RPMI8226 (cell line): ENCODE data around the gene CREG2.
"Not testable (repeated sequence)": the region's sequence is repeated elsewhere in the genome, so short reads cannot be mapped to it uniquely, and the experiment has no call there.

Source experiments
- DNase-seq: peaks from one replicate; pipeline ENCODE4 v3.0.0-alpha.2; 2015

Gene CREG2

DNA sequence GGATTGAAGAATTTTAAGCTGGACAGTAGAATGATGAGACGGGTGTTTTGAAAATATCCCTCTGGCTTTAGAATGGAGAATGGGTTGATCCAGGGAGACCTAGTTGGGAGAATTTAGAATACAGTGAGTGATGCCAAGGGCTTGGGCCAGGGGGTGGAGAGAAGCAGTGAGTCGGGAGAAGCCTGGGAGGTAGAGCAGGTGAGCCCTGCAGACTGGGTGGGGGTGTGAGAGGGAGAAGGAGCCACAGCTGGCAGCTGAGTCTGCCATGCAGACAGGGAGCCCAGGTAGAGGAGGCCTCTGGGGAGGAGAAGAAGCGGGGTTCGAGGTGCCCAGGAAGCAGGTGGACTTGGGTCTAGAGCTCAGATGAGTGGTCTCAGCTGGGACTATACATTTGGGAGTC, 18.2 kb downstream of the CREG2 start:
- no peak for DNase-seq

- DNase-seq, result no peak
Measured at GRCh38 chr2:101368376-101368775, 18.9 kb downstream of the CREG2 start.

DNA sequence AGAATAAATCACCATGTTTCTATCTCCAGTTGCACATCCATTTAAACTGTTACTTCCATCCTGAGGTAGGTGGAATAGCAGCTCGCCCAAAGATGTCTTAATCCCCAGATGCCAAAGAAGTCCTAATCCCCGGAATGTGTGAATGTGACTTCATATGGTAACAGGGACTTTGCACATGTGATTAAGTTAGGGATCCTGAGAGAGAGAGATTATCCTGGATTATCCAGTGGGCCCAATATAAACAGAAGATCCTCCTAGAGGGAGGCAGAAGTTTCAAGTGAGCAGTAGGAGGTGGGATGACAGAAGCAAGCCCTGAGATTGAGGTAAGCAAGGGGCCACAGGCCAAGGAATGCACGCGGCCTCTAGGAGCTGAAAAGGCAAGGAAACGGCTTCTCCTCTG, 19.8 kb downstream of the CREG2 start:
- no peak for DNase-seq

- DNase-seq, result no peak
Measured at GRCh38 chr2:101364878-101365277, 22.4 kb downstream of the CREG2 start.

- no peak for DNase-seq
Measured at GRCh38 chr2:101362777-101363176, 24.5 kb downstream of the CREG2 start.

DNA sequence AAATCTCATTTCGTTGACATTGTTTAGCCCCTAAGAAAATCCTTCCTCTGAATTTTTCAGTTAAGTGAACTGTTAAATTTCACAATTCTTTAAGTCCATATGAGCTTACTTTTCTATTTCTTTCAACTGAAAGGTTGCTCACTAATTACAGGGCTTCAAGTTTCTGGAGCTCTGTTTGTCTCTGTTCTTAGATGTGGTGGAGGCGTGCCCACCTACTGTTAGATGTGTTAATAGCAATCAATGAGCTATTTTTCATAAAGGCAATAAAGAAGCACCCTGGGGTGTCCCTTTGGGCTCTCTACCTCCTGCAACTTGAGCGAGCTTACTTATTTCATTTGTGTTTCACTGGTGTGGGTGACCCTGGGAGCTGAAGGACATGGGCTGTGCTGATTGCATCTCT, 25.0 kb downstream of the CREG2 start:
- no peak for DNase-seq

DNA sequence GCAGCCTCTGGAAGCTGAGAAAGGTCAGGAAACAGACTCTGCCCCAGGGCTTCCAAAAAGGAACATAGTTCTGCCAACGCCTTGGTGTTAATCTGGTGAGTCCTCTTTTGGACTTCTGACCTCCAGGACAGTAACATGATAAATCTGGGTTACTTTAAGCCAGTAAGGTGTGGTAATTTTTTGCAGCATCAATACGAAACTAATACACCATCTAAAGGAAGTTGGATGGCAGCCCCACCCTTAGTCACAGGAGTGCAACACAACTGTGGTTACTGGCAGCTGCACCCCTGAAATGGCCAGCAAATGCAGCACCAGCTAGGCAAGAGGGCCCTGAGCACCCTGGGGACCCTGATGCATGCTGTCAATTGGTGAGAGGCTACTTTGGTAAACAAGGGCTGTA, 25.8 kb downstream of the CREG2 start:
- DNase-seq, result no peak

- DNase-seq, result no peak
Measured at GRCh38 chr2:101361121-101361520, 26.2 kb downstream of the CREG2 start.

DNA sequence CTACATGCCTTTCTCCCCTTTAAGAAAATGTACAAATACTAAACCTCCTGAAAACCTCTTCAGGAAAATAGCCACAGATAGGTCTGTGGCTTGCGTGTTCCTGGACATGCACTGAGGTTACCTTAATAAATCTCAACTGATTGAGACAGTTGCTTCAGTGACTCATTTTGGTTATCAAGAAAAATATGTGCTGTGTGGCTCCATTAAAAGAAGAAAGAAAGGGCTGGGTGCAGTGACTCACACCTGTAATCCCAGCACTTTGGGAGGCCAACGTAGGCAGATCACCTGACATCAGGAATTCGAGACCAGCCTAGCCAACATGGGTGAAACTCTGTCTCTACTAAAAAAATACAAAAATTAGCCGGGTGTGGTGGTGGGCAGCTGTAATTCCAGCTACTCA, 27.1 kb downstream of the CREG2 start:
- DNase-seq, result no peak

DNA sequence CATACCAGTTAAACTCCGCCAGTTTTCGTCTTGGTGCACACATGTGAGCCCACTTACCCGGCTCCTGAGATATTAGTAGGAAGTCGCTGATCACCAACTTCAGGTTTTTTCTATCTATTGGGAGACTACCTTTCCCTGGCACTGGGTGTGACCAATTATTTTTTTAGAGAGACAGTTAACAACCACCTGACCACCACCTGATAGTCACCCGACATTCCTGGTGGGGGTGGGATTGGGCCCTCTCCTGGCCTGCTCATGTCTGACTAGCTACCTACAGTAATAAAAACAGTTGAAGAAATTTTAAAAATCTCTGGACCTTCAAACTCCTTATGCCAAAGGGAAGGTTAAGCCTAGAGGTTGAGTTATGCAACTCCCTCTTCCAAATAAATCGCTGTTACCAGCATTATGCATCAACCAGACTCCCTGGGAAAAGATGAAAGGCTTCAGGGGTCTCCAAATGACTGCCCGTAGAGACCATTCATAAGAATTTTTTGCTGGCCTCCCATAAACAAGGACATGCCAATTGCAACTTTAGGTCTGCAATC, 27.8 kb downstream of the CREG2 start:
- DNase-seq, result no peak

GRCh38 chr2:101357376-101357775, 29.9 kb downstream of the CREG2 start:
- DNase-seq, result no peak

DNA sequence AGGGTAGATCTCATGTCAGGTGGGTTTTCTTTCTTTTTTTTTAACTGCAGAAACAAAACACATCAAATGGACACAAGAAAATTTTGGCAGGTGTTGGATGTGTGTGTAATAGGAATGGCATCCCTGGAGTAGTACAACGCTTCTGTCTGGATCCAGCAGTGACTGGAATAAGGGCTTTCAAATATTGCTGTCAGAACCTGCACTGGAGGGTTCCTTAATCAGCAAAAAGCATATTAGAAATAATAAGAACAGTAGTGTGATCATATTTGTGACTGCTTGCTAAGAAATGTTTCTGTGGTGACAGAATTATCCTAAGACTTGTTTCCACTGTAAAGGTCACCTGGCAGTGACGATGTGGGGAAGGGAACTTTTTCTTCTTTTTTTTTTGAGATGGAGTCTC, 30.8 kb downstream of the CREG2 start:
- DNase-seq, result no peak

GRCh38 chr2:101356055-101356454, 31.2 kb downstream of the CREG2 start:
- DNase-seq, result no peak

DNA sequence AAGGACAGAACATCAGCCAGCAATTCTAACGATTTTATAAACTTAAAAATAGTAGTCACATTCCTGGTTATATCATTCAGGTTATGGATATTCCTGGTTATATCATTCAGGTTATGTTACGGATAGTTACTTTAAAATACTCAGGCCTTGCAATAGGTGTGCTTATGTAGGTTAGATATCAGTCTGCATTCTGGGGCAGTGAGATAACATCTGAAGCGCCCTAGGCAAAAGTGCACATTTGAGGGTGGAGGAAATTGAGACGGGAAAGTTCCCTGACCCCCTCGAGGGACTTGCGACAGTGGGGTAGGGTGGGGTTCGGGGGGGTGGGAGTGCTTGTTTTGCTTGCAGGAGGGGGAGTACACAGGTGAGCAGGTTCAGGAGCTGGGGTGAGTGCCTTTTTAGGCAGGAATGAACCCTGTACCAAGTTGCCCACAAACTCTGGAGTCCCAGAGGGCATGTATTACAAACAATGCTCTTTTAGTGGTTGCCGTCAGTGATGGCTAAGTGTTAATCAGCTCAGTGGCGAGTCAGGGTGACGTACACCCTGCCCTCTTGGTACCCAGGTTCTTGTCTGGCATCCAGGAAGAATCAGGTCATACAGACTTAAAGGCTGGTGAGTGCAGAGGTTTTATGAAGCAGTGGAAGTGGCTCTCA, 31.8 kb downstream of the CREG2 start:
- no peak for DNase-seq

DNA sequence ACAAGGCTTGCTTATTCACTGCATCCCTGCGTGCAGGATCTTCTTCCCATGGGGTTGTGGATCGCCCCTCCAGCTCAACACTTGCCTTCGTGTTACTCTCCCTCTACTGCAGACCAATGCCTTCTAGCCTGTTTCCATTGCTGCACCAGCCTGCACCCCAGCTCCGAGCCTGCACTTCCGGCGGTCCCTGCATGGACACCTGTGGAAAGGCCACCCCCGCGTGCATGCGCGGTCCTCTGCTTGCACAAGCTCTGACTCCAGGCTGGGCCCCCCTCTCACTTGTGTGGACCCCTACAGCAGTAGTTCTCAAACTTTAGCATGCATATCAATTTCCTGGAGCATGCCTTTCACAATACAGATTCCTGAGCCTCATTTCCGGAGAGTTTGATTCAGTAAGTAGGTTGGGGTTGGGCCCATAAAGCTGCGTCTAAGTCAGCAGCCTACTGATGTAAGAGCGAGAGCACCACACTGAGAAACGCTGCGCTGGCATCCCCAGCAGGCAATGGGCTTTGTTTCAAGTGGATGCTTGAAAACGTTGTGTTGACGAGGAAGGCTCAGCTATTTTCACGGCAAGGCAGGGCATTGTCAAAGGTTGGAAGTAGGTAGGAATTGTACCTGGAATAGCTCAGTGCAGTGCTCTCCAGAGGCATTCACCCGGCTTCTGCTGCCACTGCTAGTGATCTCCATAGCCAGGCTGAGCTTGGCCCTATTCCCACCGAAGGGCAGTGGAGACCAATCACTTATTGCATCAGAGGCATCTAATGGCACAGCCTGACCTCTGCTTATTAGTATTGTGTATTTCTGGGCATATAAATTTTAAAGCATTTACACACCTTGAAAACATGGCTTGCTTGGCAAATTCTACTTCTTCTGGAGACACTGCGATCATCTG, 32.6 kb downstream of the CREG2 start:
- no peak for DNase-seq

GRCh38 chr2:101352631-101353030, 34.7 kb downstream of the CREG2 start:
- DNase-seq, result not testable (repeated sequence)

DNA sequence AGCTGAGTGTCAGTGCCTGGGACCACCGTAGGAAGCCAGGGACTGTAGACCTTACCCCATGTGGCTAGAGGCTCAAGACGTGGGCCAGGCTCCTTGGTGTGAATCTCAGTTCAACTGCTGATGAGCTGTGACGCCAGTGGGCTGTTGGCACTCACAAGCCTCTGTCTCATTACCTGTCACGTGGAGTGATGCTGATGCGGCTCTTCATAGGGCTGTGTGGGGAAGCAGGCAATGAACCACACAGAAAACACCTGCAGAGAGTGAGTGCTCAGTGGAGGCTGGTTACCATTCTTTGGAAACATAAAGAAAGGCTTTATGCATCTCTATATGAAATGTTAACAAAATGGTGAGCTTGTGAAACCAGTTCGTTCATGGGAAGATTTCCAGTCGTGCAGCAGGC, 36.1 kb downstream of the CREG2 start:
- no peak for DNase-seq

GRCh38 chr2:101349893-101350662, 37.2 kb downstream of the CREG2 start:
- DNase-seq, result no peak

DNA sequence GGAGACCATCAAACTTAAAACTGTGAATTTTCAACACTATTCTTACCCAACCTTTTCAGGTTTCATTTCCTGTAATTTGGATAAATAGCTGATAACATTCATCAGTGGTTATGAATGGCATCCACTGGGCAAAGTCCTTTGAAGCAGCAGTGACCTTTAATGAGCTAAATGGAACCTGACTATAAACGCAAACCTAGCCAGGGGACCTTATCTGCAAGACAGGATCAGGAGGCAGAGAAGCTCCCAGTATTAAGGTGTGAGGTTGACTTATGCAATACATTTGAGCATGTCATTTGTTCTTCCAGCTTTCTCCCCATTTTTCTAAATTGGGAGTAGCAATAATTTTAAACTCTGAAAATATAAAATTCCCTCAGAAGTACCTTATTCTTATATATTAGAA, 38.4 kb downstream of the CREG2 start:
- no peak for DNase-seq

GRCh38 chr2:101346909-101347308, 40.4 kb downstream of the CREG2 start:
- DNase-seq, result no peak

- no peak for DNase-seq
Measured at GRCh38 chr2:101344137-101344536, 43.2 kb downstream of the CREG2 start.

DNA sequence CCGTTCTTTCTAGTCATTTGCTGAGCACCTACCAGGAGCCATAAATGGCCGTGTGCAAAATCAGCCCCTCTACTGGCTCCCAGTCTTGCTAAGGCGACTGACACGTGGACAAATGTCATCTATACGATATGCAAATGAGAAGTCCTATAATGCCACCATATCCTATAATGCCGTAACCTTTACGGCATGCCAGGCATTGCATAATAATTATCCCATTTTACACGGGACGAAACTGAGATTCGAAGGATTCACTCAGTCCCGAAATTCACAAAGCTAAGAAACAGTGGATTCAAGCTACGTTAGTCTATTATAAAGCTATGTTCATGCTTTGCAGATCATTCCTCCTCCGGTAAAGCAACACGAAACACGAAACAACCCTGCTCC, 44.7 kb downstream of the CREG2 start:
- no peak for DNase-seq

DNA sequence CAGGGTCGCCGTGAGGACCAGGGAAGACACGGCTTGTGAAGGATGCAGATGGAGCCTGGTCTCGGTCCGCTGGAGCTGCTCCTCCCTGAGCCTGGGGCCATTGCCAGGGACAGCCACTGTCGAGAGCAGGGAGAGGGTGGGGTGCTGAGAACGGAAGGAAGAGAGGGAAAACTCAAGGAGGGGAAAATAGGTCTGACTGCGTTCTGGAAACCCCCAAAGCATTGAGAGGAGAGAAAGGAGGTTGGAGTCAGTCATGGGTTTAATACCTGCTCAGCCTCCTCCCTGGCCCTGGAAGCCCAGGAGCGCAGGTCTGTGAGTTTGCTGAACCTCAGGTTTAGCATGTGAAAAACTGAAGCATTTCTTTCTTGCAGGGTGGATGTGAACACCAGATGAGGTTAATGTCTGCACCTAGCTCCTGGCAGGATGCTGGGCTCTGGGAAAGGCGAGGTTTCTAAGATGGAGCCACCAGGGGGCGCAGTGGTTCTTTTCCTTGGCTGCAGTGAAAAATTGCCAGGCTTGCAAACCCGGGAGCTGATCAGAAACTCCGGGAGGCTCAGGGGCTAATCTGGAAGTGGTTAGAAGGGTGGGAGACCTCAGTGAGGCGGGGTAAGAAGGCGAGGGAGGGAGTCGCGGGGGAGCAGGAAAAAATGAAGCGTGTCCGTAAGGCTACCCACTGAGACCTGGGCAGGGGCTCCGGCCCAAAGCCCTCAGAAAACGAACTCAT, 45.2 kb downstream of the CREG2 start:
- peak; percentile 67 for DNase-seq
